Activated T-cell treated with anti-CD3 and anti-CD28 coated beads, Interleukin-2, amount 50 U/mL, for 4 hours (primary cell): ENCODE data around the gene ZNF594. TPM values are rescaled to one million over a fixed set of nuclear protein-coding genes. Genes with fewer than 3 reads are reported as not detected.
"Not testable (repeated sequence)": the region's sequence is repeated elsewhere in the genome, so short reads cannot be mapped to it uniquely, and the experiment has no call there.

ENCODE experiments used
- ATAC-seq, 2 donors: fragments of 200-7000 bp; cut with Tn5 transposase; one replicate each; pipeline ENCODE4 v1.10.0; 2021
- DNase-seq: peaks from one replicate; pipeline ENCODE4 v3.0.0-alpha.2; 2020
- H3K27me3 Mint-ChIP-seq: one replicate; pipeline ENCODE4 v1.8.0; 2021; ENCODE audit warnings: low read depth, mixed read lengths
- H3K36me3 Mint-ChIP-seq: one replicate; pipeline ENCODE4 v1.8.0; 2022; ENCODE audit warnings: mixed read lengths; ENCODE audit not compliant: insufficient read depth
- H3K4me1 Mint-ChIP-seq: one replicate; pipeline ENCODE4 v1.8.0; 2021; ENCODE audit warnings: low read depth, mixed read lengths
- H3K4me3 Mint-ChIP-seq: one replicate; pipeline ENCODE4 v1.8.0; 2021; ENCODE audit warnings: mild to moderate bottlenecking, moderate library complexity, mixed read lengths
- H3K9me3 Mint-ChIP-seq: one replicate; pipeline ENCODE4 v1.8.0; 2021; ENCODE audit warnings: mixed read lengths
- total RNA-seq, 3 donors: library from RNA; stranded (reverse); gene quantifications; one replicate each; pipeline ENCODE4 v1.2.1, GENCODE V29; 2021

ZNF594 gene
- total RNA-seq, 3 donors from 2014 or later: 6.5 to 7.6 (median 6.7) TPM

- H3K36me3 Mint-ChIP-seq, H3K27me3 Mint-ChIP-seq, ATAC-seq, H3K9me3 Mint-ChIP-seq, H3K4me3 Mint-ChIP-seq, DNase-seq, H3K4me1 Mint-ChIP-seq: not testable (repeated sequence)
Observed at GRCh38 chr17:5136580-5137412, 54.9 kb downstream of the ZNF594 start.

GRCh38 chr17:5135726-5136579 lies 55.7 kb downstream of the ZNF594 start:
- no peaks in the 10 kb centered on the region for H3K9me3 Mint-ChIP-seq
- no peak for ATAC-seq
- H3K27me3 Mint-ChIP-seq: no peaks in the 10 kb centered on the region
- no peaks in the 10 kb centered on the region for H3K4me1 Mint-ChIP-seq
- H3K36me3 Mint-ChIP-seq: no peaks in the 10 kb centered on the region
- H3K4me3 Mint-ChIP-seq: no peak overlapping the region
- DNase-seq: no peak

GRCh38 chr17:5135131-5135712 lies 56.4 kb downstream of the ZNF594 start:
- not testable (repeated sequence) for H3K36me3 Mint-ChIP-seq, H3K27me3 Mint-ChIP-seq, H3K9me3 Mint-ChIP-seq, H3K4me1 Mint-ChIP-seq, H3K4me3 Mint-ChIP-seq, ATAC-seq, DNase-seq

GRCh38 chr17:5134571-5134970 lies 57.1 kb downstream of the ZNF594 start:
- not testable (repeated sequence) for H3K9me3 Mint-ChIP-seq, H3K4me1 Mint-ChIP-seq, H3K36me3 Mint-ChIP-seq, DNase-seq, H3K27me3 Mint-ChIP-seq, H3K4me3 Mint-ChIP-seq, ATAC-seq

- H3K9me3 Mint-ChIP-seq, ATAC-seq, H3K4me1 Mint-ChIP-seq, H3K36me3 Mint-ChIP-seq, H3K4me3 Mint-ChIP-seq, H3K27me3 Mint-ChIP-seq, DNase-seq: not testable (repeated sequence)
Observed at GRCh38 chr17:5133961-5134360, 57.7 kb downstream of the ZNF594 start.

- Mint-ChIP-seq H3K27me3 (no peaks in the 10 kb centered on the region), H3K4me1 (no peaks in the 10 kb centered on the region), H3K4me3 (no peak overlapping the region), H3K36me3 (no peaks in the 10 kb centered on the region), H3K9me3 (no peaks in the 10 kb centered on the region)
- ATAC-seq: no peak
- no peak for DNase-seq
Observed at GRCh38 chr17:5133311-5133710, 58.4 kb downstream of the ZNF594 start.

GRCh38 chr17:5132503-5133225 lies 59.0 kb downstream of the ZNF594 start:
- H3K27me3 Mint-ChIP-seq, H3K4me3 Mint-ChIP-seq, ATAC-seq, H3K4me1 Mint-ChIP-seq, H3K9me3 Mint-ChIP-seq, H3K36me3 Mint-ChIP-seq, DNase-seq: not testable (repeated sequence)

- not testable (repeated sequence) for DNase-seq, H3K4me1 Mint-ChIP-seq, H3K27me3 Mint-ChIP-seq, H3K36me3 Mint-ChIP-seq, H3K9me3 Mint-ChIP-seq, ATAC-seq, H3K4me3 Mint-ChIP-seq
Observed at GRCh38 chr17:5131799-5132502, 59.7 kb downstream of the ZNF594 start.

- Mint-ChIP-seq H3K4me1 (no peaks in the 10 kb centered on the region), H3K9me3 (no peaks in the 10 kb centered on the region), H3K4me3 (no peak overlapping the region), H3K36me3 (no peaks in the 10 kb centered on the region), H3K27me3 (peaks cover 6% of the 10 kb centered on the region)
- ATAC-seq (no peak), DNase-seq (no peak)
Observed at GRCh38 chr17:5131146-5131715, 60.4 kb downstream of the ZNF594 start.

- not testable (repeated sequence) for H3K4me3 Mint-ChIP-seq, H3K9me3 Mint-ChIP-seq, DNase-seq, H3K36me3 Mint-ChIP-seq, H3K4me1 Mint-ChIP-seq, ATAC-seq, H3K27me3 Mint-ChIP-seq
Observed at GRCh38 chr17:5130687-5131086, 61.0 kb downstream of the ZNF594 start.

GRCh38 chr17:5130261-5130660 lies 61.4 kb downstream of the ZNF594 start:
- not testable (repeated sequence) for H3K27me3 Mint-ChIP-seq, H3K36me3 Mint-ChIP-seq, H3K4me3 Mint-ChIP-seq, ATAC-seq, H3K9me3 Mint-ChIP-seq, H3K4me1 Mint-ChIP-seq, DNase-seq

- not testable (repeated sequence) for H3K36me3 Mint-ChIP-seq, H3K9me3 Mint-ChIP-seq, H3K27me3 Mint-ChIP-seq, ATAC-seq, H3K4me3 Mint-ChIP-seq, DNase-seq, H3K4me1 Mint-ChIP-seq
Observed at GRCh38 chr17:5129770-5130169, 61.9 kb downstream of the ZNF594 start.
